AG04449 (cell line): Measurements from ENCODE around the gene DPP9.

Experiments used
- CTCF ChIA-PET: fragments of 350-600 bp; formaldehyde crosslinking; extraction: SDS; loops from one replicate; lab custom pipeline; 2021; ENCODE audit warnings: antibody characterized with exemption; lab: Yijun Ruan, JAX
- POLR2A ChIA-PET: fragments of 400-600, 350-600 bp; formaldehyde crosslinking; extraction: SDS; loops from one replicate; lab custom pipeline; 2020; ENCODE audit warnings: antibody characterized with exemption, inconsistent platforms; lab: Yijun Ruan, JAX
- DNase-seq: peaks from one replicate; pipeline ENCODE4 v3.0.0-alpha.2; 2010; ENCODE audit warnings: low read depth, low spot score
- H3K4me3 ChIP-seq: 2 replicates; pipeline ENCODE4 v1.5.1; 2011; ENCODE audit warnings: low read depth, mild to moderate bottlenecking, control low read depth, low read length
- TF ChIP-seq, protein P1 (sequence below): IDR thresholded peaks from one replicate; pipeline ENCODE4 v1.5.1; 2011; ENCODE audit warnings: mild to moderate bottlenecking, moderate library complexity, low read length, control low read depth, inconsistent platforms; ENCODE audit not compliant: insufficient read depth; ENCODE audit errors: missing control alignments

Gene DPP9

DNA sequence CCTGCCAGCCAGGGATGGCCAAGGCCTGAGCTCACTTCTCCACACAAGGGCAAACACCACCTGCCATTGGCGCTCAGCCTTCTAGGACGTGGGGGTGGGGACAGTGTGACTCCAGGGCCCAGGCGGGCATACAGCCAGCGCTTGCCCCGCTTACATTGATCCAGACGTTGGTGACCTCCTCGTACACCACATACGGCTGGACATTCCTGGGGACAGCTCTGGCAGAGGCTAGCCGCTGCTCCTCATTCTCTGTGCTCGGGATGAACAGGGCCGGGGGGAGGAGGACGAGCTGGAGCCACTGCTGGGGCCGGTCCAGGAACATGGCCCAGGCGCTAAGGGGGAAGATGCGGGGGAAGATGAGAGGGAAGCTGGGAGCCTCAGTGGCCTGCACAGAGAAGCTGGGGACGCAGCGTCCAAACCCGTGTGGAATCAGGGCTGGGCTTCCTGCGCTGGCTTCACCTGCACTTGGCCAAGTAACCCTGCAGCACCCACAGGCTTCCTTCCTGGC is 28.4 kb downstream of the DPP9 start:
- DNase-seq = no peak
- ChIA-PET POLR2A (no interaction called here), CTCF (interaction anchor here (1.0 to 1.2 kb wide), 3 partner anchors 18 to 95 kb away, joined by 3 to 5 read pairs (median 5); no protein-coding TSS in a partner anchor)
- TF ChIP-seq, protein P1, sequence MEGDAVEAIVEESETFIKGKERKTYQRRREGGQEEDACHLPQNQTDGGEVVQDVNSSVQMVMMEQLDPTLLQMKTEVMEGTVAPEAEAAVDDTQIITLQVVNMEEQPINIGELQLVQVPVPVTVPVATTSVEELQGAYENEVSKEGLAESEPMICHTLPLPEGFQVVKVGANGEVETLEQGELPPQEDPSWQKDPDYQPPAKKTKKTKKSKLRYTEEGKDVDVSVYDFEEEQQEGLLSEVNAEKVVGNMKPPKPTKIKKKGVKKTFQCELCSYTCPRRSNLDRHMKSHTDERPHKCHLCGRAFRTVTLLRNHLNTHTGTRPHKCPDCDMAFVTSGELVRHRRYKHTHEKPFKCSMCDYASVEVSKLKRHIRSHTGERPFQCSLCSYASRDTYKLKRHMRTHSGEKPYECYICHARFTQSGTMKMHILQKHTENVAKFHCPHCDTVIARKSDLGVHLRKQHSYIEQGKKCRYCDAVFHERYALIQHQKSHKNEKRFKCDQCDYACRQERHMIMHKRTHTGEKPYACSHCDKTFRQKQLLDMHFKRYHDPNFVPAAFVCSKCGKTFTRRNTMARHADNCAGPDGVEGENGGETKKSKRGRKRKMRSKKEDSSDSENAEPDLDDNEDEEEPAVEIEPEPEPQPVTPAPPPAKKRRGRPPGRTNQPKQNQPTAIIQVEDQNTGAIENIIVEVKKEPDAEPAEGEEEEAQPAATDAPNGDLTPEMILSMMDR = no peak
- no peak overlapping the region for H3K4me3 ChIP-seq

DNA sequence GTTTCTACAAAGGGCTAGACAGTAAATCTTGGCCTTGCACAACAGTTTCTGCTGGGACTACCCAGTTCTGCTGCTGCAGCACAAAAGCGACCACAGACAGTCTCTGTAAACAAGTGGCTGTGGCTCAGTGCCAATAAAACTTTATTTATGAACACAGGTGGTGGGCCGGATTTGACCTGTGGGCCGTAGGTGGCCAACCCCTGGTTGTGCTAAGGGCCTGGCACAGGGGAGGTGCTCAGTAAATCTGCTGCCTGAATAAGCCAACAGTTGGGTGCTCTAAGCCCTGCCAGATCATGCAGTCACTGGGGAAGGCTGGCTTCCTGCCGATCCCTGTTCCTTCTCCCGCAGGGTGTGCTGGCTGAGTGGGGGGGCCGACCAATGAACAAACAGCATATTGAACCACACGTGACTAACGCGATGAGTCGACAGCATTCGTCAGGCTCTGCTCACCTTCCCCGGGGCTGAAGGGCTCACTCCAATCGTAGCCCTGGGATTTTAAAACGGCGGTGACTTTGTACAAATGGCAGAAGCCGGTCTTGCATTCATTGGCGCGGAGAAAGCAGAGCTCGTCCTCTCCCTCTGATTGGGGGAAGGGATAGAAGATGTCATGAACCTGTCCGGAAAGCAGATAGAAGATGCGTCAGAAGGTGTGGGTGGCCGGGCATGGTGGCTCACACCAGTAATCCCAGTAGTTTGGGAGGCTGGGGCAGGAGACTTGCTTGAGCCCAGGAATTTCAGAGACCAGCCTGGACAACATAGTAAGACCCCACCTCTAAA is 29.2 kb downstream of the DPP9 start:
- DNase-seq = peak; percentile 60
- TF ChIP-seq, protein P1 = no peak
- CTCF ChIA-PET = interaction anchor here (1.0 to 1.2 kb wide), 3 partner anchors 17 to 96 kb away, joined by 3 to 5 read pairs (median 5); no protein-coding TSS in a partner anchor
- POLR2A ChIA-PET = no interaction called here
- no peak overlapping the region for H3K4me3 ChIP-seq

DNA sequence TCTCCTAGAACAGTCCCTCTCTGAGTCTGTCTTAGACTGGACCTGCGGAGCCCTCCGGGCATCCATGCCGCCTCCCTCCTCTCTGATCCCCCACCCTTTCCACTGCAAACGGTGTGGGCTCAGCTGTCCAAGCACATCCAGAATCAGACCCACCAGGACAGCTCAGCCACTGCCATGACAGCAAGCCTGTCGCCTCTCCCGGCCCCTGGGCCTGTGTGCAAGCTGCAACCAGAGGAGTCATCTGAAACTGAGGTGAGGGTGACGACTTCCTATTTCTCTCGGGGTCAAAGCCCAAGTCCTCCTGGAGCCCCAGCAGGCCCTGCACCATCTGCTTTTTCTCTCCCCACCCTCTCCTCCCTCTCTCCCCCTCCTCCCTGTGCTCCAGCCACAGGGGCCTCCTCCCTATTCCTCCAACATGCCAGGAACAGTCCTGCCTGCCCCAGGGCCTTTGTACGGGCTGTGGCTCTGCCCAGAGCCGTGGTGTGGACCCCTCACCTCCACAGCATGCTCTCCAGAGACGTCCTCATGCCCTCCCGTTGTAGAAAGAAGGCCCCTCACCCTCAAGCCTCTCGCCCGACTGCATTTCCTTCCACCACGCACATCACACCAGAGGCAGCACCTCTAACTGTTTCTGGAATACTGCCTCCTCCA is 30.0 kb downstream of the DPP9 start:
- H3K4me3 ChIP-seq = no peak overlapping the region
- POLR2A ChIA-PET = no interaction called here
- TF ChIP-seq, protein P1 = no peak
- CTCF ChIA-PET = interaction anchor here (2.3 kb wide), 1 partner anchor 16 kb away, joined by 8 read pairs; no protein-coding TSS in a partner anchor
- no peak for DNase-seq

DNA sequence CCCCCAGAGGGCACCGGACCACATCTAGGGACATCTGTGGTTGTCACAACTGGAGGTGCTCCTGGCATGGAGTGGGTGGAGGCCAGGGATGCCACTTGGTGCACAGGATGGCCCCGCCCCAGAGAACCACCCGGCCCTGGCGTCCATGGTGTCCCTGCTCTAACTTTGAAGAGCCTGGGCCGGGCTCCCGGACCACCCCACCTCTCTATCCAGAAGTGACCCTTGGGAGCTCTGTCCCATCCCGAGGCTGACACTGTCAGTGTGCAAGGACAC is 30.6 kb downstream of the DPP9 start:
- ChIA-PET POLR2A (no interaction called here), CTCF (interaction anchor here (0.8 to 2.3 kb wide), 2 partner anchors 14 to 15 kb away, joined by 3 to 8 read pairs; no protein-coding TSS in a partner anchor)
- TF ChIP-seq, protein P1 = no peak
- H3K4me3 ChIP-seq = no peak overlapping the region
- DNase-seq = no peak

- TF ChIP-seq, protein P1 = no peak
- POLR2A ChIA-PET = no interaction called here
- no peak overlapping the region for H3K4me3 ChIP-seq
- no peak for DNase-seq
- CTCF ChIA-PET = interaction anchor here (0.8 to 2.3 kb wide), 2 partner anchors 14 to 15 kb away, joined by 3 to 8 read pairs; no protein-coding TSS in a partner anchor
These were observed 31.2 kb downstream of the DPP9 start for GRCh38 chr19:4692251-4693077.
